Activated CD4-positive, alpha-beta memory T cell treated with anti-CD3 and anti-CD28 coated beads for 36 hours (primary cell): ENCODE data around the gene UGT1A5. TPM values are rescaled to one million over a fixed set of nuclear protein-coding genes. Genes with fewer than 3 reads are reported as not detected.
A peak's percentile ranks its signal among the peaks of the same experiment; 100 is the strongest.

Source experiments
- CTCF ChIA-PET: fragments of 350-600 bp; sonication (Branson Sonifier 250); formaldehyde crosslinking; loops from one replicate; lab custom pipeline; 2021; ENCODE audit warnings: antibody characterized with exemption, inconsistent platforms; lab: Charles Lee
- POLR2A ChIA-PET: fragments of 350-600 bp; sonication (Branson Sonifier 250); formaldehyde crosslinking; loops from one replicate; lab custom pipeline; 2021; ENCODE audit warnings: antibody characterized with exemption; lab: Charles Lee
- DNase-seq: peaks from one replicate; pipeline ENCODE4 v3.0.0-alpha.2; 2020
- H3K27ac Mint-ChIP-seq: one replicate; pipeline ENCODE4 v1.8.0; 2021; ENCODE audit warnings: mixed read lengths
- H3K27me3 Mint-ChIP-seq: one replicate; pipeline ENCODE4 v1.8.0; 2021; ENCODE audit warnings: mixed read lengths
- H3K36me3 Mint-ChIP-seq: one replicate; pipeline ENCODE4 v1.8.0; 2021; ENCODE audit warnings: mixed read lengths
- H3K4me1 Mint-ChIP-seq: one replicate; pipeline ENCODE4 v1.8.0; 2021; ENCODE audit warnings: low read depth, mixed read lengths
- H3K4me3 Mint-ChIP-seq: one replicate; pipeline ENCODE4 v1.8.0; 2021; ENCODE audit warnings: mild to moderate bottlenecking, mixed read lengths
- H3K9me3 Mint-ChIP-seq: one replicate; pipeline ENCODE4 v1.8.0; 2021; ENCODE audit warnings: mixed read lengths
- intact Hi-C: fragments of 100-400 bp; cut with micrococcal nuclease; formaldehyde crosslinking; loops from one replicate; pipeline ENCODE4 v1.15.1; 2023
- total RNA-seq, 2 experiments: library from RNA; stranded (reverse); gene quantifications; one replicate each; pipeline ENCODE4 v1.2.3, GENCODE V29; 2021

UGT1A5 gene
- total RNA-seq, 2 experiments from 2014 or later = not detected

GRCh38 chr2:233795735-233796171 lies 83.0 kb downstream of the UGT1A5 start:
- H3K27ac Mint-ChIP-seq = no peak overlapping the region
- POLR2A ChIA-PET = no interaction called here
- intact Hi-C loops = no loop called here
- DNase-seq = peak; percentile 1
- CTCF ChIA-PET = no interaction called here
- no peaks in the 10 kb centered on the region for H3K27me3 Mint-ChIP-seq
- no peaks in the 10 kb centered on the region for H3K36me3 Mint-ChIP-seq
- no peaks in the 10 kb centered on the region for H3K4me1 Mint-ChIP-seq
- H3K4me3 Mint-ChIP-seq = no peak overlapping the region
- no peaks in the 10 kb centered on the region for H3K9me3 Mint-ChIP-seq

- ChIA-PET POLR2A (no interaction called here), CTCF (no interaction called here)
- Mint-ChIP-seq H3K4me1 (no peaks in the 10 kb centered on the region), H3K27me3 (no peaks in the 10 kb centered on the region), H3K4me3 (no peak overlapping the region), H3K36me3 (no peaks in the 10 kb centered on the region), H3K27ac (no peak overlapping the region), H3K9me3 (no peaks in the 10 kb centered on the region)
- intact Hi-C loops = no loop called here
- DNase-seq = no peak
Observed at GRCh38 chr2:233796254-233796653, 83.5 kb downstream of the UGT1A5 start.

- no peak overlapping the region for H3K4me3 Mint-ChIP-seq
- H3K27ac Mint-ChIP-seq = no peak overlapping the region
- CTCF ChIA-PET = no interaction called here
- no peaks in the 10 kb centered on the region for H3K27me3 Mint-ChIP-seq
- peak; percentile 1 for DNase-seq
- intact Hi-C loops = no loop called here
- no peaks in the 10 kb centered on the region for H3K36me3 Mint-ChIP-seq
- no peaks in the 10 kb centered on the region for H3K4me1 Mint-ChIP-seq
- no peaks in the 10 kb centered on the region for H3K9me3 Mint-ChIP-seq
- POLR2A ChIA-PET = no interaction called here
Observed at GRCh38 chr2:233798335-233799086, 85.8 kb downstream of the UGT1A5 start.

- intact Hi-C loops = no loop called here
- H3K36me3 Mint-ChIP-seq = no peaks in the 10 kb centered on the region
- H3K4me1 Mint-ChIP-seq = no peaks in the 10 kb centered on the region
- no peaks in the 10 kb centered on the region for H3K9me3 Mint-ChIP-seq
- H3K4me3 Mint-ChIP-seq = no peak overlapping the region
- DNase-seq = no peak
- H3K27ac Mint-ChIP-seq = no peak overlapping the region
- peaks cover under 1% of the 10 kb centered on the region for H3K27me3 Mint-ChIP-seq
- ChIA-PET CTCF (no interaction called here), POLR2A (no interaction called here)
Observed at GRCh38 chr2:233799087-233799665, 86.5 kb downstream of the UGT1A5 start.

GRCh38 chr2:233799716-233800115 lies 87.0 kb downstream of the UGT1A5 start:
- POLR2A ChIA-PET = no interaction called here
- Mint-ChIP-seq H3K27me3 (peaks cover 2% of the 10 kb centered on the region), H3K27ac (no peak overlapping the region), H3K4me3 (no peak overlapping the region), H3K4me1 (no peaks in the 10 kb centered on the region), H3K36me3 (no peaks in the 10 kb centered on the region), H3K9me3 (no peaks in the 10 kb centered on the region)
- CTCF ChIA-PET = no interaction called here
- intact Hi-C loops = no loop called here
- DNase-seq = peak; percentile 4

- ChIA-PET CTCF (no interaction called here), POLR2A (no interaction called here)
- H3K36me3 Mint-ChIP-seq = no peaks in the 10 kb centered on the region
- H3K4me3 Mint-ChIP-seq = no peak overlapping the region
- H3K4me1 Mint-ChIP-seq = no peaks in the 10 kb centered on the region
- no peak for DNase-seq
- no peaks in the 10 kb centered on the region for H3K9me3 Mint-ChIP-seq
- intact Hi-C loops = no loop called here
- H3K27me3 Mint-ChIP-seq = peaks cover 2% of the 10 kb centered on the region
- no peak overlapping the region for H3K27ac Mint-ChIP-seq
Observed at GRCh38 chr2:233800208-233800607, 87.5 kb downstream of the UGT1A5 start.

GRCh38 chr2:233801357-233802131 lies 88.8 kb downstream of the UGT1A5 start:
- Mint-ChIP-seq H3K4me1 (no peaks in the 10 kb centered on the region), H3K27me3 (peaks cover 2% of the 10 kb centered on the region)

GRCh38 chr2:233802132-233802815 lies 89.6 kb downstream of the UGT1A5 start:
- peak; percentile 3 for DNase-seq

More at GRCh38 chr2:233801357-233802131, 88.8 kb downstream of the UGT1A5 start:
- H3K36me3 Mint-ChIP-seq = no peaks in the 10 kb centered on the region
- intact Hi-C loops = no loop called here
- no peak overlapping the region for H3K27ac Mint-ChIP-seq
- H3K4me3 Mint-ChIP-seq = no peak overlapping the region
- peak; percentile 25 for DNase-seq
- POLR2A ChIA-PET = no interaction called here
- CTCF ChIA-PET = no interaction called here
- H3K9me3 Mint-ChIP-seq = no peaks in the 10 kb centered on the region

GRCh38 chr2:233803292-233803911 lies 90.7 kb downstream of the UGT1A5 start:
- Mint-ChIP-seq H3K4me3 (no peak overlapping the region), H3K27me3 (peaks cover 2% of the 10 kb centered on the region), H3K36me3 (no peaks in the 10 kb centered on the region), H3K27ac (no peak overlapping the region), H3K4me1 (no peaks in the 10 kb centered on the region), H3K9me3 (no peaks in the 10 kb centered on the region)
- peak; percentile 1 for DNase-seq
- POLR2A ChIA-PET = no interaction called here
- CTCF ChIA-PET = no interaction called here
- intact Hi-C loops = no loop called here

More at GRCh38 chr2:233802132-233802815, 89.6 kb downstream of the UGT1A5 start:
- Mint-ChIP-seq H3K27ac (no peak overlapping the region), H3K36me3 (no peaks in the 10 kb centered on the region), H3K4me3 (no peak overlapping the region), H3K9me3 (no peaks in the 10 kb centered on the region), H3K4me1 (no peaks in the 10 kb centered on the region), H3K27me3 (peaks cover 2% of the 10 kb centered on the region)
- intact Hi-C loops = no loop called here
- POLR2A ChIA-PET = no interaction called here
- CTCF ChIA-PET = no interaction called here

- Mint-ChIP-seq H3K27ac (no peak overlapping the region), H3K4me3 (no peak overlapping the region), H3K27me3 (peaks cover 2% of the 10 kb centered on the region), H3K36me3 (no peaks in the 10 kb centered on the region), H3K4me1 (no peaks in the 10 kb centered on the region), H3K9me3 (no peaks in the 10 kb centered on the region)
- DNase-seq = no peak
- ChIA-PET POLR2A (no interaction called here), CTCF (no interaction called here)
- intact Hi-C loops = no loop called here
Observed at GRCh38 chr2:233803994-233804393, 91.3 kb downstream of the UGT1A5 start.

- Mint-ChIP-seq H3K4me1 (no peaks in the 10 kb centered on the region), H3K27ac (no peak overlapping the region), H3K4me3 (no peak overlapping the region), H3K9me3 (no peaks in the 10 kb centered on the region), H3K27me3 (peaks cover 8% of the 10 kb centered on the region), H3K36me3 (no peaks in the 10 kb centered on the region)
- POLR2A ChIA-PET = no interaction called here
- intact Hi-C loops = no loop called here
- peak; percentile 4 for DNase-seq
- CTCF ChIA-PET = no interaction called here
Observed at GRCh38 chr2:233807215-233807865, 94.6 kb downstream of the UGT1A5 start.
